NCI-H510A treated with DMSO at 0.1 percent for 48 hours (cell line): ENCODE data around the gene IFT20.
"Not testable (repeated sequence)": the region's sequence is repeated elsewhere in the genome, so short reads cannot be mapped to it uniquely, and the experiment has no call there.

Experiments used
- DNase-seq: peaks from one replicate; lab custom pipeline; 2025; lab: John Stamatoyannopoulos, UW

The IFT20 gene

GRCh38 chr17:28315846-28316705 lies 19.2 kb downstream of the IFT20 start:
- no peak for DNase-seq

GRCh38 chr17:28313841-28314240 lies 21.4 kb downstream of the IFT20 start:
- no peak for DNase-seq

DNA sequence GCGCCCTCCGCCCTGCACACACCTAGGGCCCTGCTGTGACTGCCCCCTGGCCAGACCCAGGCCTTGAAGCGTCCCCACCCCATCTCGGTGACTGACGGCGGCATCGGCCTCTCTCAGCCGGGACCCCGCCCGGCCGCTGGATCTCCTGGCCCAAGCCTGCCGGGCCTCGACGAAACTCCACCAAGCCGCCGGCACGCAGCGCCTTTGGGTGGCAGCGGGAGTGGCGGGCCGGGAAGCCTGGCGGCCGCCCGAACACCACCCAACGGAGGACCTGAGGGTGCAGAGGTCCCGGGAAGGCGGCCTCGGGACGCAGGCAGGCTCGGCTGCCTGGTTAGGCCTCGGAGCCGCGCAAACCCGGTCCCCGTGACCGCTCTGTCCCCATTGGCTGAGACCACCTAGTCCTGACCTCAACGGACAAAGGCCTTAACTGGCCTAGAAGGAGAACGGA lies 28.3 kb downstream of the IFT20 start:
- DNase-seq, result no peak

- no peak for DNase-seq
Observed at GRCh38 chr17:28298449-28298848, 36.8 kb downstream of the IFT20 start.

DNA sequence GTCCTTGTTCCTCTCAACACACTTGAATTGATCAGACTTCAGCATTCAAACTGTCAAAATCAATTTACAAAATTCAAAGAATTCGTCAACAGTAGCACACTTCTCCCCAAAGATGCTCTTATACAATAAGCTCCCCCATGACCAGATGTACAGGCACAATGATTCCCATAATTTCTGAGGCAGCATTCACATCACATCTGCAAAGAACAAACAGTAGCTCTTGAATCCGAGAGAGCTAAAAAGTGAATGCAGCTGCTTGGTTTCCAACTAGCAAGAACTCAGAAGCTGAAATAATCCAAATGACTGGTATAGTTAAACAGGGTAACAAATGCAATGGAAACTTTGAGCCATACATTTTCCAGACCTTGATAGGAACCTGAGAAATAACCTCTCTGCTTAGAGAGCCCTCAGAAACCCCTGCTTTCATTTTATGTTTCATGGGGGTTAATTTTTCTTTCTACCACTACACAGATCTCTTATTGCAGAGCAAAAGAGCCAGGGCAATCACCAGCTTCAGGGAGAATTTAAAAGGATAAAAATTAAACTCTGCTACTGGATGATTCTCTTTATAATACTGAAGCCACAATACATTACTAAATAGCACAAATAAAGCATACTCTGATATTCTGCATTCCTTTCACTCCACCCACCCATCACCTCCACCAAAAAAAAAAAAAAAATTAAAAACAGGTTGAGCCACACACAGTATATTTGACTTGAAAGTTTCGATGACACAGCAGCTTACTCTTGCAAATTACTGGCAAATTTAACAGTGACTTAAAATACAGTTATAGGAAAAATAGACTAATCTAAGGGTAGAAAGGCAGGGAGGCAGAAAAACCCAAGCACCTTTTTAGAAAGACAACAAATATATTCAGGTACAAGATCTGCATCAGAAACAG lies 39.3 kb downstream of the IFT20 start:
- DNase-seq, result no peak

DNA sequence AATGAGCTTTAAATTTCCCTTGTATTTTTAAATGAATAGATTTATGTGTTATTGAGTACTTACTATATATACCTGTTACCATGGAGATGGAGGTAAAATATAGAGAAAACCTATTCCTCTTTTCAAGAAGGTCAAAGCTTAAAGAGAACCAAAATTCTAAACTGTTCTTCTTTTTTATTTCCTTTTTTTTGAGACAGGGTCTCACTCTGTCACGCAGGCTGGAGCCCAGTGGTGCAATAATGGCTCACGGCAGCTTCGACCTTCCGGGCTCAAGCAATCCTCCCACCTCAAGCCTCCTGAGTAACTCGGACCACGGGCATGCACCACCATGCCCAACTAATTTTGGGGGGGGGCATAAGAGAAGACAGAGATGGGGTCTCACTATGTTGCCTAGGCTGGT lies 41.3 kb downstream of the IFT20 start:
- no peak for DNase-seq

DNA sequence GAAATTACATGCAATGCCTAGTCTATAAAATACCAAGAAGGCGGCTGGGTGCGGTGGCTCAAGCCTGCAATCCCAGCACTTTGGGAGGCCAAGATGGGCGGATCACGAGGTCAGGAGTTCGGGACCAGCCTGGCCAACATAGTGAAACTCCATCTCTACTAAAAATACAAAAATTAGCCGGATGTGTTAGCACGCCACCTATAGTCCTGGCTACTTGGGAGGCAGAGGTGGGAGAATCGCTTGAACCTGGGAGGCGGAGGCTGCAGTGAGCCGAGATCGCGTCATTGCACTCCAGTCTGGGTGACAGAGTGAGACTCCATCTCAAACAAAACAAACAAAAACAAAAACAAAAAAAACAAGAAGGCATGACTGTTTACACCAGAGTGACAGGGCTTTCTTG lies 42.4 kb downstream of the IFT20 start:
- DNase-seq, result not testable (repeated sequence)

DNA sequence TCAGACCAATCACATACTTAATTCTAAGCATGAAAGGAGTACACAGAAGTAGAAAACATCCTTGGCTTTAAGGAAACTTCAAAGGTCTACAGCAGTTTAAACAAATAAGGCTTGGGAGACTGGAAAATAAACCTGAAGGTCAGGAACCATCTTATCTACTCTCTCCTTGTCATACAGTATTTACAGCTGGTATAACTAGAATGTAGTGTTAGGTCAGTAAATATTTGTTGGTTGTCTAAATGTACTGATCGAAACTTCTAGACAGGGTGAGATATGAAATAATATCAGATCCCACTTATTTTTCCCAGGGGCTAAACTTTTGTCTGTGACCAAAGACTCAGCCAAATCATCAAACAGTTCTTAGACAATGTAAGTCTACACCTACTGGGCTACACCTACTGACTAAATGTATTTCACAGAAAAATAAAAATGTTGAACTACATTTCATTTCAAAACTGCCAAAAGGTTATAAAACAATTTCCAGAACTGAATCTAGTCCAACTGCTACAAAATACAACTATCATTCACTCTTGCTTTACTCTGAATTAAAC lies 43.4 kb downstream of the IFT20 start:
- DNase-seq, result no peak

DNA sequence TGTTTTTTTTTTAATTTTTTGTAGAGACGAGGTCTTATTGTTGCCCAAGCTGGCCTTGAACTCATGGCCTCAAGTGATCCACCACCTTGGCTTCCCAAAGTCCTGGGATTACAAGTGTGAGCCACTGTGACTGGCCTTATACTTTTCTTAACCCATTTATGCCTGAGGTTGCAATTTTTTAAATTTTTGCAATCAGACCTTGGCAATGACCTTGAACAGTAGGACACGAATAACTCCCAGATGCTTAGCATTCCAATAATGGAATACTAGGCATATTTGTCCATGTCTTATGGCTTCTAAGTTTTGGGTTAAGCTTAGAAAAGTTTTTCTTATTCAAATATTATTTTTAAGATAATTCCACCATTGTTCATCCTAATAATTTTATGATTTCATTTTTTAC lies 44.6 kb downstream of the IFT20 start:
- no peak for DNase-seq

GRCh38 chr17:28285965-28286364 lies 49.3 kb downstream of the IFT20 start:
- DNase-seq, result no peak

DNA sequence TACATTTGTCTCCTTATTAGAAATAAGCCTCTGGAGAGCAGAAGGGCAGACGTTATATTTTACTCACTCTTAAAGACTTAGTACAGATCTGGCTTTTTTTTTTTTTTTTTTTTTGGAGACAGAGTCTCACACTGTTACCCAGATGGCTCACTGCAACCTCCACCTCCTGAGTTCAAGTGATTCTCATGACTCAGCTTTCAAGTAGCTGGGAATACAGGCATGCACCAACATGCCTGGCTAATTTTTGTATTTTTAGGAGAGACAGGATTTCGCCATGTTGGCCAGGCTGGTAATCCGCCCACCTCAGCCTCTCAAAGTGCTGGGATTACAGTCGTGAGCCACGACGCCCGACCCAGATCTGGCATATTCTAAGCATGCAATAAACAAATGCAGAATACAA lies 52.7 kb downstream of the IFT20 start:
- DNase-seq, result peak; percentile 44

DNA sequence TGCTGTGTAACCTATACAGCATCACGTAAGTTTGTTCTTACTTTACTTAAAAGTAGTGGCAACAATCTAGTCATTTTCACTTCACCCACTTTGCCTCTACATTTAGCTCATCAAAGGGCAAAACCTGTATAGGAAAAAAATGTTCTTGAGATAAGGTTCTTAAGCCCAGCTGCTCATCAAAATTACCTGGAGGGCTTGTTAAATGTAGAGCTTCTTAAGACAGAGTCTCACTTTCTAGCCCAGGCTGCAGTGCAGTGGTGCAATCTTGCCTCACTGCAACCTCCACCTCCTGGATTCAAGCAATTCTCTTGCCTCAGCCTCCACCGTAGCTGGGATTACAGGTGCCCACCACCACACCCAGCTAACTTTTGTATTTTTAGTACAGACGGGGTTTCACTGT lies 54.4 kb downstream of the IFT20 start:
- DNase-seq, result no peak

GRCh38 chr17:28279411-28279810 lies 55.9 kb downstream of the IFT20 start:
- DNase-seq, result no peak
